ENCODE data around the gene DTNA.

DNA sequence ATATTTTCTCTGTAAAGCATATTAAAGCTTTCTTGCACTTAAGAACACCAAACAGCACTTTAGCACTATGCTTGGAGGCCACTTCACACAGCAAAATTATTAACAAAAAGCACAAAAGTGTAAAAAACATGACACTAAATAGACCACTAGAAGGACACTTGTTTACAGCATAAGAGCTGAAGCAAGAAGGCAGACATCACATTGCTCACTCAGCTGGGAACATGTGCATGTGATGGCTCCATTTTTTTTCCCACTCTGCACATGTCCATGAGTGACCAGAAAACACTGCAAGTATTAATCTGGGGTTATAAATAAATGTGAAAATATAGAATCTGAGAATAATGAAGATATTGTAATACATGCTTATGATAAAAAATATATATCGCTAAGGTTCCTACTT lies 228.0 kb downstream of the DTNA start:
- TF ChIP-seq, protein P1, sequence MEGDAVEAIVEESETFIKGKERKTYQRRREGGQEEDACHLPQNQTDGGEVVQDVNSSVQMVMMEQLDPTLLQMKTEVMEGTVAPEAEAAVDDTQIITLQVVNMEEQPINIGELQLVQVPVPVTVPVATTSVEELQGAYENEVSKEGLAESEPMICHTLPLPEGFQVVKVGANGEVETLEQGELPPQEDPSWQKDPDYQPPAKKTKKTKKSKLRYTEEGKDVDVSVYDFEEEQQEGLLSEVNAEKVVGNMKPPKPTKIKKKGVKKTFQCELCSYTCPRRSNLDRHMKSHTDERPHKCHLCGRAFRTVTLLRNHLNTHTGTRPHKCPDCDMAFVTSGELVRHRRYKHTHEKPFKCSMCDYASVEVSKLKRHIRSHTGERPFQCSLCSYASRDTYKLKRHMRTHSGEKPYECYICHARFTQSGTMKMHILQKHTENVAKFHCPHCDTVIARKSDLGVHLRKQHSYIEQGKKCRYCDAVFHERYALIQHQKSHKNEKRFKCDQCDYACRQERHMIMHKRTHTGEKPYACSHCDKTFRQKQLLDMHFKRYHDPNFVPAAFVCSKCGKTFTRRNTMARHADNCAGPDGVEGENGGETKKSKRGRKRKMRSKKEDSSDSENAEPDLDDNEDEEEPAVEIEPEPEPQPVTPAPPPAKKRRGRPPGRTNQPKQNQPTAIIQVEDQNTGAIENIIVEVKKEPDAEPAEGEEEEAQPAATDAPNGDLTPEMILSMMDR (IDR thresholded peaks at IDR 0.05 in 2 of 3, conservative IDR thresholded peaks at IDR 0.05 in 1 of 3; ENCODE audit: borderline replicate concordance in 1 of 3, insufficient read depth in 1 of 3, low read depth in 2 of 3, low read length in 2 of 3), result no peak
- TF ChIP-seq POLR2AphosphoS5 (IDR thresholded peaks at IDR 0.05; ENCODE audit: low read depth, low read length) (no peak), SIN3A (IDR thresholded peaks at IDR 0.05; ENCODE audit: low read depth) (no peak), RAD21 (IDR thresholded peaks at IDR 0.05; ENCODE audit: low read depth) (no peak), EGR1 (IDR thresholded peaks at IDR 0.05; ENCODE audit: low read depth) (no peak), POLR2A (IDR thresholded peaks at IDR 0.05; ENCODE audit: borderline replicate concordance, extremely low read depth, insufficient read depth, insufficient read length) (no peak), CEBPB (IDR thresholded peaks at IDR 0.05; ENCODE audit: low read depth) (no peak), EZH2 (IDR thresholded peaks at IDR 0.05) (no peak), EZH2phosphoT487 (IDR thresholded peaks at IDR 0.05; ENCODE audit: borderline replicate concordance) (no peak)
- TF ChIP-seq, protein P2, sequence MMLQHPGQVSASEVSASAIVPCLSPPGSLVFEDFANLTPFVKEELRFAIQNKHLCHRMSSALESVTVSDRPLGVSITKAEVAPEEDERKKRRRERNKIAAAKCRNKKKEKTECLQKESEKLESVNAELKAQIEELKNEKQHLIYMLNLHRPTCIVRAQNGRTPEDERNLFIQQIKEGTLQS (IDR thresholded peaks at IDR 0.05), result no peak

All from HCT116 (cell line).